OCI-LY3 (cell line): ENCODE results near the gene WFDC8.

ENCODE experiments used
- CTCF ChIP-seq: fragments of 200-600, 300-600 bp; sonication (generic); IDR thresholded peaks from 2 replicates; pipeline ENCODE4 v1.5.1; 2014; ENCODE audit warnings: antibody characterized with exemption, low read length, low read depth
- EZH2phosphoT487 ChIP-seq: fragments of 200-600 bp; shearing (Covaris generic); IDR thresholded peaks from 2 replicates; pipeline ENCODE4 v1.6.1; 2018; ENCODE audit warnings: antibody characterized with exemption, mixed run types, low read depth

GRCh38 chr20:45510242-45510862, 68.7 kb downstream of the WFDC8 start:
- TF ChIP-seq CTCF (no peak), EZH2phosphoT487 (no peak)
